Measurements from ENCODE around the gene TSHZ2.

DNA sequence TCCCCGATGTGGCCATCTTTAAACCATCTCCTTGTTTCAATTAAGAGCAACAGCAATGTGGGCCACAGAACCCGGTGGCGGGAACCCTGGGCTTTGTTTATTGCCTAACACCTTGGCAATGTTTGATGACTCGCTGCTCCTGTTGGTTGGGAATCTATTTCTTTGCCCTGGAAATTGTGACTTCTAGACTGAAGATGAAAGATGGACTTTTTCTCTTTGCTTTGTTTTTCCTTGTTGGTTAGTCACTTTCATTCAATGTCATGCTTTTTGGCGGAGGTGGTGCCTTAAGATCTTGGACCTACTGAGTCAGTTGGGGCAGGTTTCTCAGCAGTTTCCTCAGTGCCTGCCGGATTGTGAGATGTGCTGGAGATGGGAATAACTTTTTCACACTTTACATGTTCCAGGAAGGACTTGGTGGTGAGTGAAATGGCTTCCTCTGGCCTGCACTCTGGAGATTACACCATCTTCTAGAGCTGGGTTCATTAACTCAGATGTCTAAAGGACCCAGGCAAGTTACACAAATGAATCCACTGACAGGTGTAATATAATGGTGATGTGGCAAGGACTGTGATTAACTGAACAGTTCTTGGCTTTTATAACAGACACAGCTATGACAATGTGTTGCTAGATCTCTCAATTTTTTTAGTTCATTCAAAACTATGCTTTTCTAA is 56.3 kb downstream of the TSHZ2 start:
- TF ChIP-seq, protein P1, sequence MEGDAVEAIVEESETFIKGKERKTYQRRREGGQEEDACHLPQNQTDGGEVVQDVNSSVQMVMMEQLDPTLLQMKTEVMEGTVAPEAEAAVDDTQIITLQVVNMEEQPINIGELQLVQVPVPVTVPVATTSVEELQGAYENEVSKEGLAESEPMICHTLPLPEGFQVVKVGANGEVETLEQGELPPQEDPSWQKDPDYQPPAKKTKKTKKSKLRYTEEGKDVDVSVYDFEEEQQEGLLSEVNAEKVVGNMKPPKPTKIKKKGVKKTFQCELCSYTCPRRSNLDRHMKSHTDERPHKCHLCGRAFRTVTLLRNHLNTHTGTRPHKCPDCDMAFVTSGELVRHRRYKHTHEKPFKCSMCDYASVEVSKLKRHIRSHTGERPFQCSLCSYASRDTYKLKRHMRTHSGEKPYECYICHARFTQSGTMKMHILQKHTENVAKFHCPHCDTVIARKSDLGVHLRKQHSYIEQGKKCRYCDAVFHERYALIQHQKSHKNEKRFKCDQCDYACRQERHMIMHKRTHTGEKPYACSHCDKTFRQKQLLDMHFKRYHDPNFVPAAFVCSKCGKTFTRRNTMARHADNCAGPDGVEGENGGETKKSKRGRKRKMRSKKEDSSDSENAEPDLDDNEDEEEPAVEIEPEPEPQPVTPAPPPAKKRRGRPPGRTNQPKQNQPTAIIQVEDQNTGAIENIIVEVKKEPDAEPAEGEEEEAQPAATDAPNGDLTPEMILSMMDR (IDR thresholded peaks at IDR 0.05; ENCODE audit: low read length), result no peak
- TF ChIP-seq EZH2 (IDR thresholded peaks at IDR 0.05; ENCODE audit: borderline replicate concordance, low read length), result no peak

All from OCI-LY1 (cell line).